Tibial nerve (tissue), 4 donors: ENCODE results near the gene BTRC. TPM values are rescaled to one million over a fixed set of nuclear protein-coding genes. Genes with fewer than 3 reads are reported as not detected.

Experiments used
- DNase-seq, 2 donors: peaks; one replicate each; pipeline ENCODE4 v3.0.0-alpha.2; 2019; ENCODE audit warnings: low spot score in 2 of 2
- H3K27ac ChIP-seq, 4 donors: fragments of 200-600 bp; sonication (generic) in 3 of 4; one replicate each; pipeline ENCODE4 v1.5.1; 2017 to 2019; ENCODE audit warnings: mild to moderate bottlenecking in 1 of 4
- H3K27me3 ChIP-seq, 2 donors: fragments of 200-600 bp; sonication (generic) in 1 of 2; one replicate each; pipeline versions ENCODE4 v1.5.1 to v1.6.0; 2017 to 2019
- H3K36me3 ChIP-seq, 3 donors: fragments of 200-600 bp; sonication (generic); one replicate each; pipeline ENCODE4 v1.5.1; 2018 to 2019
- H3K4me1 ChIP-seq, 4 donors: fragments of 200-600 bp; sonication (generic) in 3 of 4; one replicate each; pipeline ENCODE4 v1.5.1; 2017 to 2019
- H3K4me3 ChIP-seq, 4 donors: fragments of 200-600 bp; sonication (generic) in 3 of 4; one replicate each; pipeline ENCODE4 v1.5.1; 2017 to 2019; ENCODE audit warnings: mild to moderate bottlenecking in 1 of 4, moderate library complexity in 1 of 4
- H3K9me3 ChIP-seq, 4 donors: fragments of 200-600 bp; sonication (generic) in 3 of 4; one replicate each; pipeline ENCODE4 v1.5.1; 2017 to 2019
- EP300 ChIP-seq, 2 donors: sonication (generic); formaldehyde crosslinking; IDR thresholded peaks; one replicate each; pipeline ENCODE4 v1.6.1; 2017; ENCODE audit warnings: antibody characterized with exemption in 2 of 2, mild to moderate bottlenecking in 1 of 2
- POLR2A ChIP-seq, 2 donors: fragments of 450-650 bp; IDR thresholded peaks; one replicate each; pipeline ENCODE4 v1.6.1; 2017; ENCODE audit warnings: antibody characterized with exemption in 2 of 2, mild to moderate bottlenecking in 2 of 2, moderate library complexity in 2 of 2
- WGBS, 2 donors: methylation state at CpG; one replicate each; pipeline ENCODE4 v1.1.5; 2018; 5-methylcytosine and 5-hydroxymethylcytosine counted together
- total RNA-seq, 4 donors: library from RNA; depleted of rRNA; stranded (reverse); fragments of >200 nt; gene quantifications; one replicate each; pipeline ENCODE4 v1.1.0, GENCODE V29; 2016
- TF ChIP-seq, protein P1 (sequence below), 5 experiments: fragments of 200-600 bp in 3 of 5; fragments of 450-650 bp in 2 of 5; sonication (generic) in 3 of 5; IDR thresholded peaks; one replicate each; pipeline ENCODE4 v1.5.1; 2016 to 2019; ENCODE audit warnings: antibody characterized with exemption in 5 of 5, mild to moderate bottlenecking in 3 of 5, moderate library complexity in 2 of 5

The BTRC gene
- total RNA-seq, 4 donors from 2014 or later, result 7.9 to 14.2 (median 8.8) TPM

DNA sequence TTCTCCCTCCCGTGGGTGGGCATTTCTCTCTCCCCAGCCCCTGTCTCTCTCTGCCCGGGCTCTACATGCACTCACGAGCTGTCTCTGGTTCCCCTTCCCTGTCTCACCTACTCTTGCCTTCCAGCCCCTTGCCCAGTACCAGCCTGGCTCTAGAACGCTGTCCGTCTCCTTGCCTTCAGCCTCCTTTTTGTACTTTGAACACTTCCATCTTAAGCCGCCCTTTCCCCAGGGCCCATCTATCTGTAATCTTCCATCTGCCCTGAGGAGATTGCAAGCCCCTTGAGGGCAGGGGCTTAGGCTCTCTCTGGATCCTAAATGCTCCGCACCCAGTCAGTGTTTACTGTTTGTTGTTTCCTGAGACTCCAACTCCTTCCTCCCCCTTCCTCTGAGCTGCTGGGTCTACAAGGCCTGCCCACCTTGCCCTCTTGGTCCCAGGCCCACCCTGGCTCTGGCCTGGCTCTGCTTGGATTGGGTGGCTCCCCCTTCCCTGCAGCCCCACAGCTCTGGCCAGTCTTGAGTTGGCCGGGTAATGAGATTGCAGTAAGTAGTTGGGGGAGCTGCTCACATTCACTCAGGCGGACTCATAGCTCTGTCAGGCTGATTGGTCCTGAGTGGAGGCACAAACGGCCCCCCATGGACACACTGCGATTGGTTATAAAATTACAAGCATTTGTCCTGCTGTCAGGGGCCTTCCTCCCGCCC is 205.8 kb downstream of the BTRC start:
- Histone ChIP-seq H3K27me3 (peaks cover 0 to 51% of the 10 kb centered on the region in 2 donors), H3K4me3 (no peak overlapping the region), H3K4me1 (no peaks in the 10 kb centered on the region), H3K9me3 (no peaks in the 10 kb centered on the region), H3K36me3 (peaks cover 0 to 11% (median 0%) of the 10 kb centered on the region in 3 donors), H3K27ac (no peak overlapping the region)
- TF ChIP-seq, protein P1, sequence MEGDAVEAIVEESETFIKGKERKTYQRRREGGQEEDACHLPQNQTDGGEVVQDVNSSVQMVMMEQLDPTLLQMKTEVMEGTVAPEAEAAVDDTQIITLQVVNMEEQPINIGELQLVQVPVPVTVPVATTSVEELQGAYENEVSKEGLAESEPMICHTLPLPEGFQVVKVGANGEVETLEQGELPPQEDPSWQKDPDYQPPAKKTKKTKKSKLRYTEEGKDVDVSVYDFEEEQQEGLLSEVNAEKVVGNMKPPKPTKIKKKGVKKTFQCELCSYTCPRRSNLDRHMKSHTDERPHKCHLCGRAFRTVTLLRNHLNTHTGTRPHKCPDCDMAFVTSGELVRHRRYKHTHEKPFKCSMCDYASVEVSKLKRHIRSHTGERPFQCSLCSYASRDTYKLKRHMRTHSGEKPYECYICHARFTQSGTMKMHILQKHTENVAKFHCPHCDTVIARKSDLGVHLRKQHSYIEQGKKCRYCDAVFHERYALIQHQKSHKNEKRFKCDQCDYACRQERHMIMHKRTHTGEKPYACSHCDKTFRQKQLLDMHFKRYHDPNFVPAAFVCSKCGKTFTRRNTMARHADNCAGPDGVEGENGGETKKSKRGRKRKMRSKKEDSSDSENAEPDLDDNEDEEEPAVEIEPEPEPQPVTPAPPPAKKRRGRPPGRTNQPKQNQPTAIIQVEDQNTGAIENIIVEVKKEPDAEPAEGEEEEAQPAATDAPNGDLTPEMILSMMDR (IDR thresholded peaks at IDR 0.05), result no peak
- TF ChIP-seq POLR2A (IDR thresholded peaks at IDR 0.05) (no peak), EP300 (IDR thresholded peaks at IDR 0.05) (no peak)
- WGBS, 2 donors, result 68 to 70% methylated on average over 12 of the region's 12 CpGs
- DNase-seq, result no peak

DNA sequence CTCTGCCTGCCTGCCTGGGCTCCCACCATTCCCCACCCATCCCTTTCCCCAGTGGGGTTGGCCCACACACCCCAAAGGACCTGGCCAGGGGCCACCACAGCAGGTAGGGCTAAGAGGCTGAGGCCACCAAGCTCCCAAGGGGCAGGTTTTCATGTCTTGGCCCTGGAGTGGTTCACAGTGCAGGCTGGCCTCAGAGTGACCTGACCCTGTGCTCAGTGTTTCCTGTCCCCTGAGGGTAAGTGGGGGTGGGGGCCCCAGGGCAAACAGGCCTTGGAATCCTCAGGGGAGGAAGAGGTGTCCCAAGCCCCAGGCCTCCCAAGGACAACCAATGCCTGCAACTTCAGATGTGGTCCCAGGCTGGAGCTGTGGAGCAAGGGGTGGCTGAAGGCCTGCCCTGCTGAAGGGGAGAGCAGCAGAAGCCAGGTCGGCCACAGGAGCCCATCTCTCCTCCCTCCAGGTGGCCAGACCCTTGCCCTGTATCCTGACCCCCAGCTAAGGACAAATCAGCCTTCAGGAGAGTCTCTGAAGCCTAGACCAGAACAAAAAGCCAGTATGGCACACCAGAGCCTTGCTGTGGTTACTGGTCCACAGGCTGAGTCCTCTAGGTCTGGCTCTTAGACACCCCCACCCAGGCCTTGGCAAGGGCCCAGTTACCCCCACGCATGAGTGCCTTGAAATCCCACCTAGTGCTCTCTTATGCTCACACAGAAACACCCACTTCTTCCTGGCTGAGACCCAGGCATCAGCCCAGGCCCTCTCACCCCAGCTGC is 206.5 kb downstream of the BTRC start:
- Histone ChIP-seq H3K27me3 (peaks cover 0 to 58% of the 10 kb centered on the region in 2 donors), H3K36me3 (peaks cover 0 to 6% (median 0%) of the 10 kb centered on the region in 3 donors), H3K4me3 (no peak overlapping the region), H3K4me1 (no peaks in the 10 kb centered on the region), H3K9me3 (no peaks in the 10 kb centered on the region), H3K27ac (no peak overlapping the region)
- no peak for TF ChIP-seq POLR2A (IDR thresholded peaks at IDR 0.05)
- TF ChIP-seq, protein P1 (IDR thresholded peaks at IDR 0.05), result no peak
- no peak for TF ChIP-seq EP300 (IDR thresholded peaks at IDR 0.05)
- 35 to 54% methylated on average over 2 of the region's 2 CpGs for WGBS, 2 donors
- DNase-seq, result no peak

DNA sequence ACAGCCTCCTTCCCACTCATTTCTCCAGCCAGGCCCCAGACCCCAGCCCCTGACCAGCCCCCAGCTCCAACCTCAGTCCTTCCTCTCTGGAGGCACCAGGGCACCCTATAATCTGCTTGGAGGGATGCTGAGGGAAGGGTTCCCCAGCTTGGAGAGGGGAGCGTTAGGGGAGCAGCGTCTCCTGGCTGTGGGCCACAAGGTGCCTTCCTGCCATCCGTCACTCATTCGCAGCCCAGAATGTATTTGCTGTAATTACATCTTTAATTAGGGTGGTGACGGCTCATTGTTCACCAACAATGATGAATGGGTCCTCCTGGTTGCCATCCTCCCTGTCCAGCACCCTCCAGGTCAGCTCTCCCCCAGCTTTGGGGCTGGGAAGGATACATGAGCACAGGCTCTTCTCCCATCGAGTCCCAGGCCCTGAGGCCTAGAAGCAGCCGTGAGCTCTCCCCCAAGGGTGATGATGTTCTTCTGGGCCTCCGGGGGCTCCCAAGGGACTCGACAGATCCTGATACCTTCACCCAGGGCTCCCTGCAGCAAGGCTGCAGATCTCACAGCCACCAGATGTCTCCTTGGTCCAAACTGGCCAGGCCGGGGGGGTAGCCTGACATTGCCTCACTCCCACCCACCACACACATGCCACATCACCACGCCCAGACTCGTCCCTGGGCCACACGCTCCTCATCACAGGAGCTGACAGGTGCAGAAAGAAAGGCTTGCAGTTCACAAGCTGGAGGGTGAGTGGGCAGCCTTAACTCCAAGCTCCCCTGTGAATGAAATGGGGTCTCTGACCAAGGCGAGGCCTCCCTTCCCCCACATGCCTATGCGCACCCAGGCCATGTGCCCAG is 207.3 kb downstream of the BTRC start:
- Histone ChIP-seq H3K36me3 (no peaks in the 10 kb centered on the region), H3K27me3 (peaks cover 0 to 66% of the 10 kb centered on the region in 2 donors), H3K9me3 (no peaks in the 10 kb centered on the region), H3K4me3 (no peak overlapping the region), H3K4me1 (peaks cover 0 to 3% (median 0%) of the 10 kb centered on the region in 4 donors), H3K27ac (no peak overlapping the region)
- no peak for DNase-seq
- 73 to 83% methylated on average over 11 to 15 of the region's 15 CpGs for WGBS, 2 donors
- TF ChIP-seq POLR2A (IDR thresholded peaks at IDR 0.05) (no peak), EP300 (IDR thresholded peaks at IDR 0.05) (no peak)
- TF ChIP-seq, protein P1 (IDR thresholded peaks at IDR 0.05), result no peak

DNA sequence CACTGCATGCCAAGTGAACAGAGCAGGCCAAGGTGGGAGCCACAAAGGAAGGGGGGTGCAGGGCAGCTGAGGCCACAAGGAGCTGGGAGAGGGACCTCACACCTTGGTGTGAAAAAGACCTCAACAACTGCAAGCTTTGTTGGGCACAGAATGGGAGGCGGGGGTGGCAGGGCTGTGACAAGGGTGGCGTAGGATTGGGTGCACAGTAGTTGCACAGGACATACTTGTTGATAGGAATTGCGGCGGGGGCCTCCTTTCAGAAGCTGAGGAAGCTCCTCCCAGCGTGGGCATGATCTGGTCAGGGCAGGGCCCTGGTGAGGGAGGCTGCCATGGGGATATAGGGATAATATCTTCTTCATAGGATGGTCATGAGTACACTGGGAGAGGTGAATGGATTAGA is 208.3 kb downstream of the BTRC start:
- no peak overlapping the region for H3K27ac ChIP-seq
- no peaks in the 10 kb centered on the region for H3K9me3 ChIP-seq
- H3K36me3 ChIP-seq, result no peaks in the 10 kb centered on the region
- no peak overlapping the region for H3K4me3 ChIP-seq
- TF ChIP-seq EP300 (IDR thresholded peaks at IDR 0.05) (no peak), POLR2A (IDR thresholded peaks at IDR 0.05) (no peak)
- TF ChIP-seq, protein P1 (IDR thresholded peaks at IDR 0.05), result no peak
- no peak for DNase-seq
- H3K27me3 ChIP-seq, result peaks cover 0 to 76% of the 10 kb centered on the region in 2 donors
- peaks cover 0 to 9% (median 2%) of the 10 kb centered on the region in 4 donors for H3K4me1 ChIP-seq
- 81 to 84% methylated on average over 5 of the region's 5 CpGs for WGBS, 2 donors
